NCI-H524 treated with DMSO at 0.1 percent for 48 hours (cell line): ENCODE data around the gene C1orf146.
"Not testable (repeated sequence)": the region's sequence is repeated elsewhere in the genome, so short reads cannot be mapped to it uniquely, and the experiment has no call there.

ENCODE experiments used
- DNase-seq: peaks from one replicate; lab custom pipeline; 2025; lab: John Stamatoyannopoulos, UW

The C1orf146 gene, protein sequence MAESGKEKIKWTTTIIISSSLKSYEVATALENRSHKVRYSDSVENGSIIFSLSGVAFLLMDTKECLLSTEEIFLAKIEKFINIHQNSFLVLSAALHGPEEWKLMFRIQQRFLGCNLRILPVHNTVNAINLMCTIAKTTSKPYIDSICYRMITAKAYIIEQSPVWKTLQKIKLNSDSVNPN

DNA sequence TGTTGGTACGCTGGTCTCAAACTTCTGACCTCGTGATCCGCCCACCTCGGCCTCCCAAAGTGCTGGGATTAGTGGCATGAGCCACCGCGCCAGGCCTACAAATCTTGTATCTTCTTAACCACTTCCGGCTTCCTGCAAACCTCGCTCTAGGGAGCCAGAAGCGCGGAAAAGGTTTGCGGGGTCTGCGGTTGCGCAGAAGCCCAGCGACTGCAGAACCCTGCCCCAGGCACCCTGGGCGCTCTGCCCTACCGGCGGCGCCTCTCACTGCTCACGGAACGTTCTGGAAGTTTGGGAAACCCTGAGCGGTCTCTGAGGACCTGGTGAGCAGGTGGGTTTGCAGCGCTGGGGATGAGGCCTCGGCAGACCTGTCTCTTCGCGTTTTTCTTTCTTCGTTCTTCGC, at the start of gene C1orf146:
Gene C1orf146 (plus strand): TSS at position 195 of the 400 bp plus-strand sequence. CDS start 13,506 bp downstream, outside the sequence.
- no peak for DNase-seq

DNA sequence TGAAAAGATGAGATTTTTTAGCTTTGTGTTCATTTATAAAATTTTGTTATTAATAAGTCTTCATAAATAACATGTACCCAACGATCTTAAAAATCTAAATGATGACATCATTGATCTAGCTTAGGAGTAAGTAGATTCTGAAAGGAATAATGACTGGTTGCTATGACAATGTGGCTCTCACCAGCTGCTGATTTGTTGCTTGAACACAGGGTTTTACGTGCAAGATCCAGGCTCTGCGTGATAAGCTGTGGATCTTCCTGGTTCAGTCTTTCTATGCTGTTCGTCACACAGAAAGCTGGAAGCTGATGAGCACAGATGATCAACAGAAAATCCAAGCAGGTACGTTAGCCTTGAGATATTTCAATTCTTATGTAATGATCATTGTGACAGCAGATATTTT, 49.1 kb upstream of the C1orf146 start:
- DNase-seq = peak; percentile 67

DNA sequence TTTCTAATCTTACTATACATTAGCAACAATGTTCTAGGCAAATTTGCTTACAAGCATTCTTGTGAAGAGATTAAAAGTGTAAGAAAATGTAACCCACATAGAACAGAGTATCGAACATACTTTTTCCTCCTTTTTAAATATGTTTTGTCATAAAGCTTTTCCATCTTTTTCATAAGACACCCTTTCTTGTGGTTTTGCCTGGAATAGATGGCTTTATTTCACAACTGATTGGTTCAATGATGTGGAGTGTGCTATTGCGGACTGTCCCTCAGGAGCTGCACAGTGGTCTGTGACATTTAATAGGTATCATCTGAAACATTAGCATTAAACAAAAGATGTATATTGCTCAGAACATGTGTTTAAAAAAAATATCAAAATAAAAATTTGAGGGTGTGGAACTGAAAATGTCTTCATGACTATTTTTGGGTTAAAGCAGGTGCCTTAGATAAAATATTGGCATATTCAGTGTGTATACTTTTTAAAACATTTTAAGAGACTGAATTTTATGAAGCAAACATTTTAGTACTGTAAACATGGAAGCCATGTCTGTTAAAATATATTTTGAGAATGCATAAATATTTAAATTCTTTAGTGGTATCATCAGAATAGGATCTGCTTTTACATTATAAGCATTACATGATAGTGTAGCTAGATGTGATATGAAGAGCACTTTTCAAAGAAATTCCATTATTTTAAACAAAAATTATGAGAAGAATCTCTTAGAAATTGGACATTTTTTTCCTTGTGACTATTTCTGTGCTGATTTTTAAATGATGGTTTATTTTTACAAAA, 48.3 kb upstream of the C1orf146 start:
- DNase-seq = no peak

DNA sequence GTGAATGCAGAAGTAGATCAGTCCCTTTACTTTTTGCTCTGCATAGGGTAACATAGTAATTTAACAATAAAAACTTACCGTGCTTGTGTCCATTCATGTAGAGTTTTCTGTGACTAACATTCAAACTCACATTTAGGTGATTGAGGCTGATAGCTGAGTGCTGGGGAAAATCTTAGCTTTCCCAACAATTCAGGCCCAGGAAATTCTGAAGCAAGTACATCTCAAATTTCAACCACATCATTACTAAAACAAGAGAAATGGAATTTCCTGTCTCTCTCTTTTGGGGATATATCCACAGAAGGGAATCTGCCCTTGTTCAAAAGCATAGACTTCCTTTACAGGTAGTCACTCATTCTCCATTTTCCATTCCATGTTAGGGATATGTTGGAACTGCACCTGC, 33.1 kb upstream of the C1orf146 start:
- DNase-seq = no peak

DNA sequence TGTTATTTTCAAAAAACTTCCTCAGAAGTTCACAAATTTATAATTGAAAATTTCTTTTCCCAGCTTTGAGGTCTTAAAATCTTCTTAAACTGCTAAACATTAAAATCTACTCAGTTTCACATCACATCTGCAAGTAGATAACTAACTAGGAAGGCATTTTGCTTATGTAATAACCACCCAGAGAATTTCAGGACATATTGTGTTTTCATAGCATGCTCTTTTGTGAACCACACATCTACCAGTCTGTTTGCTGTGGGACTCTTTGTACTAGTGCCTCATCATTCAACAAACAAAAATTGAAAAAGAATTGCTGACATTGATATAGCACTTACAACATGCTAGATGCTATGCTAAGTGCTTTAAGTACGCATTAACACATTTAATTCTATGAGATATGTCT, 31.6 kb upstream of the C1orf146 start:
- DNase-seq = no peak

DNA sequence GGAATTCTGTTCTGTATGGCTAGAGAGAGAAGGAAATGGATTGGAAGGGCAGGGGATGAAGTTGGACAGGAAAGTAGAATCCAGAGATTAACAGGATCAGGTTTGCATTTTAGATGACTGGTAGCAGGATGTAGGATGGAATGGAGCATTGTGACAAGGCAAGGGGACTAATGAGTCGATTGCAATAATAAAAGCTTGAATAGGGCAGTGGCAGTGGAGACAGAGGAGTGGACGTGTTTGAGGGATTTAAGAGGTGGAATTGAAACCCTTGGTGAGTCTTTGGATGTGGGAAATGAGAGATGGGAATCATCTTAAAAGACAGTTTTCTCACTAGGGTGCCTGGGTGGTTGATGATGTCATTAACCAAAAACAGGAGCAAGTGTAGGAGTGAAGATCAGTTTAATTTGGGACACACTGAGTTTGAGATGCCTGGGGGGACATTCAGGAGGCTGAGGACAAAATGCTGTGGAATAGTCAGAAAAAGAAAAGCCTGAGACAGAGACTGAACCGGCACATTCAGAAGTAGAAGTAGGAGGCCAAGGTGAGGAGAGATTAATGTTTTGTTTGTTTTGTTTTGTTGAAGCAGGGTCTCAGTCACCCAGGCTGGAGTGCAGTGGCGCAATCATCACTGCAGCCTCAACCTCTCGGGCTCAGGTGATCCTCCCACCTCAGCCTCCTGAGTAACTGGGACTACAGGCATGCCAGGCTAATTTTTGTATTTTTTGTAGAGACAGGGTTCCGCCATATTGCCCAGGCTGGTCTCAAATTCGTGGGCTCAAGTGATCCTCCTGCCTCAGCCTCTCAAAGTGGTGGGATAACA, 29.1 kb upstream of the C1orf146 start:
- no peak for DNase-seq

DNA sequence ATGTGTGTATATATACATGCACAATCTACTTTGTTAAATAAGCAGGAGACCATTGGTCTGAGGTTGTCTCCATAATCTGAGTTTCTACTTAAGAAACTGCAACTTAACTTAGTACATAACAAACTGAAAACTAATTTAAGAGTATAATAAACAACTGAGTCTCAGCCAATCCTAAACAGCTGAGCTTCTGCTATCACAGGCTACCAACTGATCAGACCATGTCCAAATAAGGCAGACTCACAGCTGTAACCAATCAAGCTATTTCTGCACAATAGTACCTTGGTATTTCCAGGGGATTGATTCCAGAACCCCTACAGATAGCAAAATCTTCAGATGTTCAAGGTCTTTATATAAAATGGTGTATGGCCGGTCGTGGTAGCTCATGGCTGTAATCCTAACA, 26.0 kb upstream of the C1orf146 start:
- DNase-seq = no peak

DNA sequence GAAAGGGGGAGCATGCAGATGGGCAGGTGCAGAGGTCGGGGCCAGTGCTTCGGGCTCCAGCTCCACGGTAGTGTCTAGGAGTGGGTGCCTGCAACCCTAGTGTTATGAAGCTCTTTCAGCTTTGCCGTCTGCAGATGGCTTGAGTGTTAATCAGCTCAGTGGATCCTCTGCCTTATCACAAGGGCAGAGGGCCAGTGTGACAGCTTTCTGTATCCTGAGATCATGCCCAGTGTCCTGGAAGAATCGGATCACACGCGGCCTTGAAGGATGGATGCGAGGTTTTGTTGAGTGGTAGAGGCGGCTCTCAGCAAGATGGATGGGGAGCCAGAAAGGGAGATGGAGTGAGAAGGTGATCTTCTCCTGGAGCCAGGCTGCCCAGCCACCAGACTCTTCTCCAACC, 25.5 kb upstream of the C1orf146 start:
- no peak for DNase-seq

- DNase-seq = no peak
Measured at GRCh38 chr1:92194511-92194910, 23.2 kb upstream of the C1orf146 start.

DNA sequence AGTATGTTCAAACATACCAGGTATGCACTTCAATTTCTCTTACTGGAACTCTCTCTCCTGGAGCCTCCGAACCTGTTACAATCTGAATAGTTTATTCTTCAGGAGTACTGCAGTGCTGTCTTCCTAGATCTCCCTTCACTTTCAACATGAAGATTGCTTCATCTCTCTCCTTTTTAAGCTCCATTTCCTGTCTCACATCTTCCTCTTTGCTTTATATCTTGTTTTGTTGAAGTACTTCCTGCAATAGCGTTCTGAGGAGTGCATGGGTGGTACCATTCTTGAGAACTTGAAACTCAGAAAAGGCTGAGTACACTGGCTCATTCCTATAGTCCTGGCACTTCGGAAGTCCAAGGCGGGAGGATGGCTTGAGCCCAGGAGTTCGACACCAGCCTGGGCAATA, 15.7 kb upstream of the C1orf146 start:
- no peak for DNase-seq

GRCh38 chr1:92203105-92203504, 14.6 kb upstream of the C1orf146 start:
- DNase-seq = no peak

DNA sequence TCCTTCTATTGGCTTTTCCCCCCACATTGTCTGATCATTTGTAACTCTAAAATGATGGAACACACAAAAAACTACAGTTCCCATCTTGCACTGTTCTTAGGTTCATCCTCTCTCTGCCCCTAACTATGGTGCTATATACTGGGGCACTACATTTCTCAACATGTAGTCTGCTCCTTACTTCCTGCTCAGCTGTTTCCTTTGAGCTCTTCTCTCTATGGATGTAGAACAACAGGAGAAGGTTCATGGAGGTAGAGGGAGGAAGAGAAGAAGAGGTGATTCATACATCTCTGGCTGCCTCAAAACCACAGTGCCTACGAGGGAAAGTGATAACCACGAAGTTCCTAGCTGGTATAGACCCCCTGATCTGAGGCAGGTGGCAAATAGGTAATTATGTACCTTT, 7.0 kb upstream of the C1orf146 start:
- DNase-seq = no peak

- DNase-seq = no peak
Measured at GRCh38 chr1:92211166-92211565, 6.5 kb upstream of the C1orf146 start.

DNA sequence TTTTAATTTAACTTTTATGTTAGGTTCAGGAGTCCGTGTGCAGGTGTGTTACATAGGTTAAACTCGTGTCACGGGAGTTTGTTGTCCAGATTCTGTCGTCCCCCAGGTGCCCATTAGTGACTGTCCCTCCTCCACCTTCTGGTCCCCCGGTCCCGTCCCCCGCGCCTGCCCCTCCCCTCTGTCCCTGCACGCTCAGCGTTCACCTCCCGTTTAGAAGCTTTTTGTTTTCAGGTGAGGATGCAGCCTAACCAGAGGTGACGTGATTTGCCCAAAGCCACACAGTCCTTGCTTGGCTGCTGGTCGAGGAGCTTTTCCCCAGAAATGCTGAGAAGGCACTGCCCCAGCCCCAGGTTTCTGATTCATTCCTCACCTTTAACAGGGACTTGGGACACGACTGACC, 844 bp downstream of the C1orf146 start:
- DNase-seq = no peak

GRCh38 chr1:92219028-92219427, 1.3 kb downstream of the C1orf146 start:
- no peak for DNase-seq

DNA sequence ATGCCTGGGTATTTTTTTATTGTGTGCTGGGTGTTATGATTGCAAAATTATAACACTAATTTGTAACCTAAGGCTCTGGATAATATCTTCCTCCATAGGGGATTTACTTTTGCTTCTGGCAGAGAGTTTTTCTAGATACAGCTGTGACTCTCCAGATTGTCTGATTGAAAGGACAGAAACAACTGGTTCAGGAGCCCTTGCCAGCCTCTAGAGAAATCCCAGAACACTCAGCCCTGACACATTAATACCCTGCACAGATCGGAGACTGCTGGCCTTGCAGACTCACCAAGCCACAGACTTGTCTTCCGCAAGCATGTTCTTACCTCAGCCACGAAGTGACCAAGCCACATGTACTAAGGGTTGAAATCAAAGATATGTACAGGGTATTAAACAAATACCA, 10.7 kb downstream of the C1orf146 start:
- no peak for DNase-seq

DNA sequence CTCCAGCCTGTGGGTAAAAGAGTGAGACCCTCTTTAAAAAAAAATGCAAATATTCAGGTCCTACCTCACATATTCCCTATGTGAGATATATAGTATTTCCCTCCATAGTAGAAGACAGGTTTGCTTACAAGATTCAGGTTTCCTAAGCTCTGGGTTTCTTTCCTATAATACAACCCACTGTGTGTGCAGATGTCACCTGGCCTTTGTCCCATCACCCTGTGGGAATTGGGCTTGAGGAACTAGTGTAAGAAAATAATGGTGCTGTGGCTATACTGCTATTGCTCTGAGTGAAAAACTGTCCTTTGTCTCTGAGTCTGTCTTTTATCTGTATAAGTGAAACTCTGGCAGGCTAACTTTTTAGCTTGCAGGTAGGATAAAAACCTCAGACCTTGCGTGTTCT, 13.0 kb downstream of the C1orf146 start:
- DNase-seq = no peak

- no peak for DNase-seq
Measured at GRCh38 chr1:92240034-92240433, 22.3 kb downstream of the C1orf146 start.

DNA sequence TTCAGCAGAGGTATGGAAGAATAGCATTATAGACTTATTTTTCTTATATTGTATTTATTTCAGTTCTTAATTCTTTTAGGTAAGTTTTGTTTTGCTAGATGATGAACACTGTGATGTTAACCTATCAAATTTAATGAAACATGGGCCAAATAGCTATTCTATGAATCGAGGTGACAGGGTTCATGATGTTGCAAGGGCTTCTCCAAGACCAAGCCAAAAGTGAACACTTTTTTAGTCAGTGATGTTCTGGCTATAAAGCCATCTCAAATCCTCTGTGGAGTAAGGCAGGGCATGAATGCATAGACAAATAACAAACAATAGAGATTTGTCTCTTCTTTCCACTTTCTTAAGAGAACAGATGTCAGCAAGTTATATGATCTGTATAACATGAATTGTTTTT, 26.7 kb downstream of the C1orf146 start:
- DNase-seq = no peak

- DNase-seq = not testable (repeated sequence)
Measured at GRCh38 chr1:92254714-92255113, 37.0 kb downstream of the C1orf146 start.

DNA sequence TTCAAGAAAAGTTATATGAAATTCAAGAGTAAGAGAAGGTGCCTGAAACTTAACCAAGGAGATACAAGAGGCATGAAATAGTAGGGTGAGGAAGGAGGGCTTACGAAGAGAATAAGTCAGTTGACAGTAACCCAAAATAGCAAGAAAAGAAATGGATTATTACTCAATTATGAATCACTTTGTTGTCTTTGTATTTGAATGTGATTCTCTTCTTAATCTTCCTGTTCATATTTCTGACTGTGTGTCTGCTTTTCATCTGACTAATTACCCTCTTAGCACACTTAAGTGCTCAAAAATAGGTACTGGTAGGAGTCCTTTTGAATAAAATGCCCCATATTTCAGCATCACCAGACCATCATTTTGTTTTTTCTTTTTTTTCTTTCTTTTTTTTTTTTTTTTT, 41.6 kb downstream of the C1orf146 start:
- DNase-seq = no peak

GRCh38 chr1:92262516-92262915, 44.8 kb downstream of the C1orf146 start:
- DNase-seq = no peak

DNA sequence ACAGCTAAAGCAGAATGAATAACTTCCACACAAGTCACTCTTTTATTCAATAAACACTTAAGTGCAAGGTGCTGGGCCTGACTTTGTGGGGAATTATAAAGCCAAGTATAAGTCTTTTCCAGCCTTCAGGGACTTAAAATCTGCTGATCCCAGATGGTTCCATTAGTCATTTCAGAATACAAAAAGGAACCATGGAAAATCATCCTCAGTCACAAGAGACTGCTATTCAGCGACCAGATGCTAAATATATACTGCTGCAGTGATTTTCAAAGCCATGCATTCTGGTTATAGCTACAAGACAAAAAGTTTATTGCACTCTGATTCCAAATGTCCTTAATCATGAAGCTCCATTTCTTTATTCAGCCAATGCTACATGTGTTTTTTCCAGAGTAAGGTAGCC, 55.3 kb downstream of the C1orf146 start:
- DNase-seq = no peak
